Lung (tissue), 12 donors: ENCODE data around the gene NPAT. TPM values are rescaled to one million over a fixed set of nuclear protein-coding genes. Genes with fewer than 3 reads are reported as not detected.

Source experiments
- ATAC-seq: fragments of 200-7000 bp; cut with Tn5 transposase; one replicate; pipeline ENCODE4 v1.9.1; 2020; ENCODE audit warnings: moderate number of reproducible peaks; ENCODE audit not compliant: insufficient read depth, low FRiP score
- DNase-seq, 3 donors: peaks; one replicate each; pipeline ENCODE4 v3.0.0-alpha.2; 2013 to 2017
- H3K27ac ChIP-seq, 2 donors: one replicate each; pipeline ENCODE4 v1.5.1; 2013; ENCODE audit warnings: mild to moderate bottlenecking in 2 of 2, moderate library complexity in 2 of 2, control low read depth in 1 of 2, inconsistent platforms in 1 of 2, low read depth in 1 of 2, low read length in 1 of 2
- H3K27me3 ChIP-seq, 3 donors: one replicate each; pipeline ENCODE4 v1.5.1; 2013; ENCODE audit warnings: low read length in 2 of 3; ENCODE audit not compliant: control insufficient read depth in 3 of 3, insufficient read depth in 3 of 3
- H3K36me3 ChIP-seq, 4 donors: one replicate each; pipeline ENCODE4 v1.5.1; 2013; ENCODE audit warnings: low read length in 4 of 4, mild to moderate bottlenecking in 1 of 4, moderate library complexity in 1 of 4; ENCODE audit not compliant: control insufficient read depth in 4 of 4, insufficient read depth in 4 of 4
- H3K4me1 ChIP-seq, 5 donors: one replicate each; pipeline ENCODE4 v1.5.1; 2013; ENCODE audit warnings: low read length in 5 of 5, mild to moderate bottlenecking in 2 of 5, moderate library complexity in 1 of 5; ENCODE audit not compliant: control insufficient read depth in 5 of 5, insufficient read depth in 5 of 5
- H3K4me3 ChIP-seq: one replicate; pipeline ENCODE4 v1.5.1; 2013; ENCODE audit warnings: mild to moderate bottlenecking, control low read depth, moderate library complexity
- H3K9ac ChIP-seq, 2 donors: one replicate each; pipeline ENCODE4 v1.5.1; 2013; ENCODE audit warnings: low read length in 2 of 2, control low read depth in 1 of 2; ENCODE audit not compliant: insufficient read depth in 1 of 2
- H3K9me3 ChIP-seq, 4 donors: one replicate each; pipeline ENCODE4 v1.5.1; 2013; ENCODE audit warnings: low read length in 3 of 4, mild to moderate bottlenecking in 1 of 4, moderate library complexity in 1 of 4; ENCODE audit not compliant: control insufficient read depth in 4 of 4, insufficient read depth in 3 of 4
- WGBS, 2 donors: extraction: QIAGEN DNeasy Blood & Tissue Kit; methylation state at CpG; one replicate each; pipeline ENCODE4 v1.1.7; 2013; 5-methylcytosine and 5-hydroxymethylcytosine counted together
- polyA plus RNA-seq, 2 donors: library from polyadenylated mRNA; stranded (reverse); fragments of 200-250 nt; gene quantifications; one replicate each; pipeline ENCODE4 v1.2.1, GENCODE V29; 2013
- total RNA-seq, 2 donors: library from RNA; depleted of rRNA in 1 of 2; stranded (reverse); fragments of >200 nt in 1 of 2; gene quantifications; one replicate each; pipeline ENCODE4 v1.2.1, GENCODE V29; 2014 to 2021
- TF ChIP-seq, protein P1 (sequence below): IDR thresholded peaks from 2 replicates; pipeline ENCODE4 v1.5.1; 2012; ENCODE audit warnings: mild to moderate bottlenecking; ENCODE audit errors: control extremely low read depth, extremely low read depth
- donor health status: control.
- donor health status: control.
- donor health status: Bipolar disorder and iron deficiency.
- donor health status: healthy.
- donor health status: DM: yes; HTN: yes; CAD: no.

The NPAT gene
- total and polyA plus RNA-seq, 4 donors: 2.4 to 26.2 (median 7.5) TPM

DNA sequence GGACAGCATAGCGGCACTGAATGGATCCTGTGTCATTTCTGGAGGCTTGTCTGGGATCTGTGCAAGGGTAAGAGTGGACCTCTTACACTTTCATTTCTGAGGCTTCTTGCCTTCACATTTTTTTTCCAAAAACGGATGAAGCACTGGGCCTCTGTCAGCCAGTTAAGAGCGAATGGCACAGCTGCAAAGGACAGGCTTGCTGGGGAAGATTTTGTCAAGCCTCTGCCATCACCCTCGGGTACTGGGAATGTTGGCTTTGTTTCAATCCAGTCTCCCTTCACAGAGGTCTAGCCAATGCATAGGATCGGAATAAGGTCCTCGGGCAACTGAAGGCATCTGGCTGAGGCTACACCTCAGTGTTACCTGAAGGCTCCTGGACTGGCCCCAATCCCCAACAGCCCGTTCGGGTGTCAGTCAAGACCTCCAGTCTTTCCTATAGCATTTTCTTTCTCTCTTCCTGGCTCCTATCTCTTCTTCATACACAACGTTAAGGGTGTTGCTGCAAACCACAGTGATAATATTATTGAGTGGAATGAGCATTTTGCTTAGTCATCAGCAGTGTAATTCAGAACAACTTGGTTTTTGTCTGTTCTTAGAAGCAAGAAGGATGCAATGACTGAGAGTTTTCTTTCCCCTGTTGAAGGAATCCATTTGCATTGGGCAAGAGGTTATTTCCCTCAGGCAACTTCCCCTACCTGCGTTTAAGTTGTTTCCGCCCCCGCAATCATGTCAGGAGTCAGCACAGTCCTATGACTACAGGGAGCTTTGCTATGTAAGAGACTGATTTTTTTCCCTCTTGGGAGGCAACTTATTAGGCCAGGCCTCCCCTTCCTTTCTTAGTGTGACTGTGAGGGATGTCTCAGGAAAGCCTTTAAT, 22.8 kb downstream of the NPAT start:
- H3K9me3 ChIP-seq: peaks cover 0 to 7% (median 2%) of the 10 kb centered on the region in 4 donors
- DNase-seq (no peak), ATAC-seq (no peak)
- peaks cover 9 to 17% (median 13%) of the 10 kb centered on the region in 4 donors for H3K36me3 ChIP-seq
- TF ChIP-seq, protein P1, sequence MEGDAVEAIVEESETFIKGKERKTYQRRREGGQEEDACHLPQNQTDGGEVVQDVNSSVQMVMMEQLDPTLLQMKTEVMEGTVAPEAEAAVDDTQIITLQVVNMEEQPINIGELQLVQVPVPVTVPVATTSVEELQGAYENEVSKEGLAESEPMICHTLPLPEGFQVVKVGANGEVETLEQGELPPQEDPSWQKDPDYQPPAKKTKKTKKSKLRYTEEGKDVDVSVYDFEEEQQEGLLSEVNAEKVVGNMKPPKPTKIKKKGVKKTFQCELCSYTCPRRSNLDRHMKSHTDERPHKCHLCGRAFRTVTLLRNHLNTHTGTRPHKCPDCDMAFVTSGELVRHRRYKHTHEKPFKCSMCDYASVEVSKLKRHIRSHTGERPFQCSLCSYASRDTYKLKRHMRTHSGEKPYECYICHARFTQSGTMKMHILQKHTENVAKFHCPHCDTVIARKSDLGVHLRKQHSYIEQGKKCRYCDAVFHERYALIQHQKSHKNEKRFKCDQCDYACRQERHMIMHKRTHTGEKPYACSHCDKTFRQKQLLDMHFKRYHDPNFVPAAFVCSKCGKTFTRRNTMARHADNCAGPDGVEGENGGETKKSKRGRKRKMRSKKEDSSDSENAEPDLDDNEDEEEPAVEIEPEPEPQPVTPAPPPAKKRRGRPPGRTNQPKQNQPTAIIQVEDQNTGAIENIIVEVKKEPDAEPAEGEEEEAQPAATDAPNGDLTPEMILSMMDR: no peak
- peaks cover 0 to 10% (median 0%) of the 10 kb centered on the region in 5 donors for H3K4me1 ChIP-seq
- H3K27me3 ChIP-seq: no peaks in the 10 kb centered on the region
- WGBS, 2 donors: 72 to 79% methylated on average over 12 of the region's 12 CpGs
- peak overlapping the region in 1 of 2 donors; percentile 24 for H3K27ac ChIP-seq
- H3K9ac ChIP-seq: no peak overlapping the region
- H3K4me3 ChIP-seq: no peak overlapping the region

DNA sequence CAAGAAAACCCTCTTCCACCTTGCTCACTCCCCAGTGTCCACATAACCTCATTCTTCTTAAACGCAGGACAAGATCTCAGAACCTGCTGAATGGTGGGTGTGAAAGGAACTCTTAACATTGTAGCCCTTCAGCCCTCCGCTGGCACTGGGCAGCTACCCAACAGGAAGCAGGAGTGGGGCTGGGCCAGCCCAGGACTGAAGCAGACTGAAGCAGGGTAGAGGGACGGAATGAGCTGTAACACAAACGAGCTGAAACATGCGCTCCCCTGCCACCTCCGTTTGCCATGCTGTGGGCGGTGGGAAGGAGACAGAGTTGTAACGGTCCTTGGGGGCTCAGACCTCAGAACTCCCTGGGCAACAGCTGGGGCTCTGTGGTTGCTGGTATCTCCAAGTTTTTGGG, 23.6 kb downstream of the NPAT start:
- Histone ChIP-seq H3K4me3 (no peak overlapping the region), H3K36me3 (peaks cover 5 to 14% (median 8%) of the 10 kb centered on the region in 4 donors), H3K4me1 (peaks cover 0 to 10% (median 0%) of the 10 kb centered on the region in 5 donors), H3K27ac (peak overlapping the region in 1 of 2 donors; percentile 13), H3K27me3 (no peaks in the 10 kb centered on the region), H3K9ac (no peak overlapping the region), H3K9me3 (no peaks in the 10 kb centered on the region)
- WGBS, 2 donors: 56 to 79% methylated on average over 8 of the region's 8 CpGs
- no peak for DNase-seq
- TF ChIP-seq, protein P1: no peak
- peak; percentile 41 for ATAC-seq

DNA sequence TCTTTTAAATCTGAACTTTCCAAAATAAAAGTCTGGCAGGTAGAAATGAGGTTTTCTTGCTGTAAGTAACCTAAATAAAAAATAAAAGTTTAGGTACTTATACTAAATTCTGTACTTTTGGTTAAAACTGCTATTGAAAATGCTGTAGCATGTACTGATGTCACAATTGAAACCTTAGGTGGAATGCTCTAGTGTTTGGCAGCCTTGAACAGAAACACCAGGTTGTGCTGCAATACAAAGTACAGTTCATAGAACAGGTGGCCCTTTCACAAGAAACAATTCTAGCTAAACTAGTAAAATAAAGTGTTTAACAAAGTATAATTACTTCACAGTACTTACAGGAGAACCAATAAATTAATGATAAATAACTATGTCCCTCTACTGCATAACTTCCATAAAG, 25.1 kb downstream of the NPAT start:
- Histone ChIP-seq H3K36me3 (peaks cover 3 to 10% (median 7%) of the 10 kb centered on the region in 4 donors), H3K4me3 (no peak overlapping the region), H3K27ac (no peak overlapping the region), H3K9ac (no peak overlapping the region), H3K27me3 (no peaks in the 10 kb centered on the region), H3K9me3 (no peaks in the 10 kb centered on the region), H3K4me1 (peaks cover 0 to 10% (median 0%) of the 10 kb centered on the region in 5 donors)
- ATAC-seq (no peak), DNase-seq (no peak)
- TF ChIP-seq, protein P1: no peak
